Keratinocyte (primary cell): ENCODE measurements around the gene CCN5.

Experiments
- CTCF ChIP-seq, 3 experiments: IDR thresholded peaks in 1 of 3; conservative IDR thresholded peaks in 1 of 3; optimal IDR thresholded peaks in 1 of 3; 2 replicates in 2 of 3; 3 replicates in 1 of 3; pipeline versions ENCODE3 to v1.5.1; 2011; ENCODE audit warnings: low read length in 3 of 3, mild to moderate bottlenecking in 3 of 3, moderate library complexity in 2 of 3, control low read depth in 1 of 3, inconsistent platforms in 1 of 3; ENCODE audit not compliant: insufficient read depth in 2 of 3; ENCODE audit errors: extremely low read depth in 1 of 3
- EZH2 ChIP-seq: IDR thresholded peaks from one replicate; pipeline ENCODE4 v1.6.1; 2012; ENCODE audit warnings: inconsistent platforms, mild to moderate bottlenecking, low read length, moderate library complexity

GRCh38 chr20:44771172-44771535 lies 56.0 kb downstream of the CCN5 start:
- TF ChIP-seq EZH2 (no peak), CTCF (optimal IDR thresholded peaks at IDR 0.05 in 1 of 3, IDR thresholded peaks at IDR 0.05 in 1 of 3, conservative IDR thresholded peaks at IDR 0.05 in 1 of 3; ENCODE audit: extremely low read depth in 1 of 3, insufficient read depth in 2 of 3, low read length in 3 of 3) (no peak)
